ENCODE measurements around the gene GALNT3.

Gene GALNT3

DNA sequence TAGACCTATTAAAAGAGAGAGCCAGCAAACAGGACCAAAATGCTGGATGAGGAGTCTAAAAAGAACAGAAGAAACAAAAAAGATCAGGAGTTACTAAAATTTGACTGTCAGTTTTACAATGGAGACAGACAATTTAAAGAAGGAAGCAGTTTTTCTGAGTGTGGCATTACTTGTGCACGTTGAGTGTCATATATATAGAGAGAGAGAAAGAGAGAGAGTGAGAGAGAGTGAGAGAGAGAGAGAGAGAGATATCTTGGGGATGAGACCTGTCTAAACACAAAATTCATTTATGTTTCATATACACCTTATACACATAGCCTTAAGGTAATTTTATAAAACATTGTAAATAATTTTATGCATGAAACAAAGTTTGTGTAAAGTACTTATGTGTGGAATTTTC is 2.1 kb upstream of the GALNT3 start:
- no peak for DNase-seq (ENCODE audit: low read depth in 2 of 2)

GRCh38 chr2:165795011-165795410 is 964 bp upstream of the GALNT3 start:
- no peak for DNase-seq (ENCODE audit: low read depth in 2 of 2)

DNA sequence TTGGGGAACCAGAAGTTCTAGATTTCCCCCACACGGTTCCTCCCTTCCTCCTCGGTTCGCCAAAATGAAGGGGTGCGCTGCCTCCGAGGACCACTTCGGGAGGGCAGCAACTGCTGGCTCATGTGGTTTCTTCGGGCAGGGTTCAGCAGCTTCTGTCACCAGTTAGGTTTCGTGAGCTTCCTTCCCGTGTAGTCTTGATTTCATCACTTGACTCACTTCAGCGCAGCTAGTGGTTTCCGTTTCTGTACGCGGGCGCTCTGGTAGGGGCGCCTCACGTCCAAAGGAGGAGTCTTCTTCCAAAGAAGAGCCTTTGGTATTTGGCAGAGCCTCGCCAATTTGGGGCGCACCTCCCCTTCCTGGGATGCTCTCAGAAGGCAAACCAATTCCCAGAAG is 485 bp upstream of the GALNT3 start:
- DNase-seq (ENCODE audit: low read depth in 2 of 2) = peak; percentile 35 to 53

- DNase-seq (ENCODE audit: low read depth in 2 of 2) = peak in 1 of 2 donors; percentile 2
Observed at GRCh38 chr2:165793161-165793778, 777 bp downstream of the GALNT3 start.

DNA sequence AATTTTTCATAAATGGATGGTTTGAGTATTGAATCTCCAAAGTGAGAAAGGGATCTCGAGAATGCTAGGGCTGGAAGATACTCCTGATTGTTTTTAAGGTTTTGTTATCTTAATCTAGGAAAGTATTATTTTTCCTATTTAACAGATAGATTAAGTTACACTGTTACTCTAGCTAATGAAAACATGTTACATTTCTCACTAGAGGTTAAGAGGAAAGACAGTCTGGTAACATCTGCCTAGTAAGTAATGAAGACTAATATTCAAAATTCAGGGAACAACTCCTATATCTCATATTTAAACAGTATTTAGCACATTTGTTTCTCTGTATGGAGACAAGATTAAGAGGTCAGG is 2.0 kb downstream of the GALNT3 start:
- DNase-seq (ENCODE audit: low read depth in 2 of 2) = no peak

GRCh38 chr2:165791421-165792103 is 2.5 kb downstream of the GALNT3 start:
- DNase-seq (ENCODE audit: low read depth in 2 of 2) = no peak

DNA sequence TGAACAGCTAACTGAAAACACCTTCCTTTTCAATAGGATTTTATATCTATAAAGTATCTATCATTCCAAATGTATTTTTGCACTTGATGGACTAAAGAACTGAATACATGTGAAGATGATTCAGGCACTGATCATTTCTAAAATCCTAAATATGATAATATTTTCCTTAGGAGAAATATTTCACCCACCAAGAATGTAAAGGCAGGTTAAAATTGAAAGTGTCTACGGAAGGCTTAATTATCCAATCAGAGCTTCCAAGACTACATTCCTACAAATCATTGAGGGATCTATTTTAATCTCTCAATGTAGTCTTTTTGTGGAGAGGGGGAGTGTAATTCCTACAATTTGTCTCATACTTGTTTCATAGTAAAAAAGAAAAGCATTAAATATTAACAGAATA is 3.6 kb downstream of the GALNT3 start:
- no peak for DNase-seq (ENCODE audit: low read depth in 2 of 2)

DNA sequence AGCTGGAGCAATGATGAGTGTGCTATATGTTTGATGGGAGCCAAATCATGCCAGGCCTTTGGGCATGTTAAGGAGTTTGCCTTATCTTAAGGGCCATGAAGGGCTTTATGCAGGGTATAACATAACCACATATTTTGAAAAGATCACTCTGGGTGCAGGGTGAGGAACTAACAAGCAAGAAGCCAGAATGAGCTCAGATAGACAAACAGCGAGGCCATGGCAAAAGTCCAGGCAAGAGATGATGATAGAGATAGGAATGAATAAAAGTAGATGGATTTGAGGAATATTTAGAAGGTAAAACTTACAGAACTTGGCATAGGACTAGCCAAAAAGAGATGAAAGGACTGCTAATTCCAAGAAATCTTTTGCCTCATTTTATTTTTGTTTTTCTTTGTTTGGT is 6.7 kb downstream of the GALNT3 start:
- DNase-seq (ENCODE audit: low read depth in 2 of 2) = no peak

GRCh38 chr2:165779706-165780105 is 14.3 kb downstream of the GALNT3 start:
- DNase-seq (ENCODE audit: low read depth in 2 of 2) = no peak

DNA sequence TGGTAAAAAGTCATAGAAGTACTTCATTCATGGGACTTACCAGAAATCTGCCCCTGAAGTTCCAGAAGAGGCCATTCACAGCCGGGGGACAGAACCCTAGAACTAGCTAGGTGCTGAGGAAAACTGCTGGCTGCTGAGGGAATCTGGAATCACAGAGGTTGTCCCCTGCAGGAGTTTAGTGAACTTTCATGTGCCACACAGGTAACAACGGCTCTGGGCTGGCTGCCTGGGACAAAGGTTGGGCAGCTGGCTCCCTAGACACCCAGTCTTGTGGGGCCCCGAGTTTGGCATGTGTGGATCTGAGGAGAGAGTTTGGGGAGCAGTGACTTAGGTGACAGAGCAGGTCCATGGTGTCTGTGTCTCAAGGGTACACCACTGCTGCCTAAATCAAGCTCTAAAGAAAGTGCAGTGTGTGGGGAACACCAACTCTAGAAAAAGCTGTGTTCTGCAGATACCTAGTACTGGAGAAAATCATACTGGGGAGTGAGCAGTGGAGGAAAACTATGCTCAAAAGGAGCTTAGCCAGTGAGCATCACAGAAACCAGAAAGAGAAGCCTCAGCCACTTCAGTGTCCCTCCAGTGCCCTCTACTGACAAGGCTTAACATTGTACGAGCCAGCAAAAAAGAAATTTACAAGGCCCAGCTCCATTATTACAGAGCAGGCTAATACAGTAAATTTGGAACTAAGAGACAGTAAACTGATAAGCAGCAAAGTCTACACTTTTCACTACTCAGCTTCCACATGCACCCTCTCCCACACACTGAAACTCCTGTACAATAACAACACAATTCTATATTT is 15.2 kb downstream of the GALNT3 start:
- DNase-seq (ENCODE audit: low read depth in 2 of 2) = no peak

DNA sequence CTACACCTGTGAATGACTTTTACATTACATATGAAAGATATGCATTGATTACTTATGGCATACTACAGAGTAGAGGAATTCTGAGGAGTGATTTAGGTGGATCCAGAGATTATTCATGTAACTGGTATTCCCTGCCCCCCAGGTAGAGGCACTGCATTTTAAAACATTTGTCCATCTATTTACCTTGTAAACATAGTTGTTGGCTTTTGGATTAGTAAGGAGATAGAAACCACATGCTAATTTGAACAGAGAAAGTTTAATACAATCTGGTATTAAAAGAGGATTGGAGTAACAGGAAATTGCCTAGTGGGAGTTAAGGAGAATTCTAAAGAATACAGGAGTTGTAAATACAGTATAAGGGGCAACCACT is 15.9 kb downstream of the GALNT3 start:
- DNase-seq (ENCODE audit: low read depth in 2 of 2) = no peak

GRCh38 chr2:165777522-165778186 is 16.4 kb downstream of the GALNT3 start:
- DNase-seq (ENCODE audit: low read depth in 2 of 2) = no peak

DNA sequence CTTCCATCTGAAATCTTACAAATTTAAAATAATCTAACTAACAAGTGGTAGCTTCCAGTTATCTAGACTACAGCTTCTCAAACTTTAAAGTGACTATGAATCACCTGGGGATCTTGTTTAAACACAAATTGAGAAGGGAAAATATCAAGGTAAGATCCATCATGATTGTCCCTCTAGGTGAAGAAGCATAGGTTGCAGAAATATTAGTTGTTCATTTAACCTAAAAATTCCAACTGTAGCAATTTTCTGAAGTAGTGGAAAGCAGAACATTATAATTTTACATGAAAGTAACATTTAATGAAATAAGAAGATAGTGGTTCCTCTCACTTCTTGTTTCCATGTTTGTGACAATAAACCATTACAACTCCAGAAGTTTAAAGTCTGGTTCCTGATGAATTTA is 17.3 kb downstream of the GALNT3 start:
- no peak for DNase-seq (ENCODE audit: low read depth in 2 of 2)

- no peak for DNase-seq (ENCODE audit: low read depth in 2 of 2)
Observed at GRCh38 chr2:165776013-165776412, 18.0 kb downstream of the GALNT3 start.

DNA sequence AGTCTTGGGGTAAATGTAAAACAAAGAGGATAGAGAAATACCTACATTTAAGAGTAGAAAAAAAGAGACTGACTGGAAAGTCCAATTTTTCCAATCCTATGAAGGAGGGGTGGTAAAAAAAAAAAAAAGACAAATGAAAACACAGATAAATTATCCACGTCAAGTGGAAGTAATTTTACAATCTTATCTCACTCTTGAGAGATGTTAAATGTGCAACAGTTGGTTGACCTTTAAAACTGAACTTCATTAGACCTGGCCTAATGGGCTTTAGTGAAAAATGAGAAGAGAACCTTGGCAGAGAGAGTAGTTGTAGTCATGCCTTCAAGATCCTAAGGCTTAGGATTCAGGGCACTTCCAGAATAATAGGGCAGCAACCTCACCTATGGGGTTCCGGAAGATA is 20.4 kb downstream of the GALNT3 start:
- DNase-seq (ENCODE audit: low read depth in 2 of 2) = no peak

GRCh38 chr2:165772183-165772582 is 21.9 kb downstream of the GALNT3 start:
- DNase-seq (ENCODE audit: low read depth in 2 of 2) = no peak

- no peak for DNase-seq (ENCODE audit: low read depth in 2 of 2)
Observed at GRCh38 chr2:165766326-165766927, 27.6 kb downstream of the GALNT3 start.

- no peak for DNase-seq (ENCODE audit: low read depth in 2 of 2)
Observed at GRCh38 chr2:165762723-165763122, 31.3 kb downstream of the GALNT3 start.

- no peak for DNase-seq (ENCODE audit: low read depth in 2 of 2)
Observed at GRCh38 chr2:165757906-165758675, 36.0 kb downstream of the GALNT3 start.

DNA sequence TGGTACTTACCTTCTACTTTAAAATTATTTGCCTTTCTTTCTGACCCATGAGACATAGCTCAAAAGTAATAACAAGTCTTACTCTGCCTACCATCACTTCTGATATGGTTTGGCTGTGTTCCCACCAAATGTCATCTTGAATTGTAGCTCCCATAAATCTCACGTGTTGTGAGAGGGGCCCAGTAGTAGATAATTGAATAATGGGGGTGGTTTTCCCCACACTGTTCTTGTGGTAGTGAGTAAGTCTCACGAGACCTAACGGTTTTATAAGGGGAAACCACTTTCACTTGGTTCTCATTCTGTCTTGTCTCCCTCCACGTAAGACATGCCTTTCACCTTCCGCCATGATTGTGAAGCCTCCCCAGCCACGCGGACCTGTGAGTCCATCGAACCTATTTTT is 47.5 kb downstream of the GALNT3 start:
- DNase-seq (ENCODE audit: low read depth in 2 of 2) = no peak

- DNase-seq (ENCODE audit: low read depth in 2 of 2) = no peak
Observed at GRCh38 chr2:165745916-165746315, 48.1 kb downstream of the GALNT3 start.
